ENCODE data around the gene PPP1R1A.

PPP1R1A gene

DNA sequence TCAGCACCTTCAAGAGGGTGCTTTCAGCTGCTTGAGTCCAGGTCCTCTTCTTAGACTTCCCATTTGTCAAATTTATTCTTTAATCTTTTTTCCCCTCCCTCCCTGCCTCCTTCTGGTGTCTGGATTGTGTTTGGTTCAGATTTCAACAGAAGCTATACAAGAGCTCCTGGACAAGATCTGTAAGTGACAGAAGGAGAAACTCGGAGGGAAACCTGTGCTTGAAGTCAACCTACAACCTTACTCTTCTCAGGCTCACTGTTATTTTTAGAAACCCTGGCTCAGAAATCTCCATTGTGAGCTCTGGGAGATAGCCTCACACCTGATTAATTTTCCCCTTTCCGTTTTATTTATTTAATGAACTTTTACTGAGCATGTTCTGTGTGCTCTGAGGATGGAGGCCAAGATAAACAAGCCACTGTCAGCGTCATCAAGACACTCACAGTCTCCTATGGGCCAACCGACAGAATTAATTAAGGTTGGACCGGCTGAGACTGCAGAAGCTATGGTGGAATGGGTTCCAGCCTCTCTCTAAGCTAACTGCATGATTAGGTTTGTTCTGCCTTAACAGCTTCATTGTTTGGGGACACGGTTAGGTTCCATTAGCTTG, 25.6 kb downstream of the PPP1R1A start:
- Mint-ChIP-seq H3K27ac (ENCODE audit: low read depth) (no peak overlapping the region), H3K4me3 (no peak overlapping the region), H3K27me3 (no peaks in the 10 kb centered on the region), H3K4me1 (peaks cover 7% of the 10 kb centered on the region), H3K36me3 (ENCODE audit: insufficient read depth) (peaks cover 7% of the 10 kb centered on the region), H3K9me3 (no peaks in the 10 kb centered on the region)
- ATAC-seq (replicated peaks; ENCODE audit: extremely low read depth, poor library complexity, severe bottlenecking) (no peak), DNase-seq (ENCODE audit: low spot score in 2 of 2) (no peak)

DNA sequence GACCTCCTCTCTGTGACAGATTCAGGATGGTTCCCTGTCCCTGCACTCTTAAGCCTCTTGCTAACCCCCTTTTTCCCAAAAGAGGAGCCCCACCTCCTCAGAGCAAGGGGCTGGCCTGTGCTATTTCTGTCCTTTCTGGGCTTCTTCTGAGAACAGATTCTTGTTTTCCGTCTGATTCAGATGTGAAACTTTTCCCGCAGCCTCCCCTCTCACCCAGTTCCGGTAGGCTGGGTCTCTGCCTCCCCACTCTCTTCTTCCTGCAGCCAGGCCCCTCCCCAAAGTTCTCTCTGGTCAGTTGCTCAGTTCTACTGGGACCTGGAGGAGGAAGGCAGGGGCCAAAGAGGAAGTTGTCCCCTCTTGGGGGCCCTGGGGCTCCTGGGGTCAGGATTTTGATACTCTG, 27.3 kb downstream of the PPP1R1A start:
- H3K27me3 Mint-ChIP-seq, result no peaks in the 10 kb centered on the region
- H3K9me3 Mint-ChIP-seq, result no peaks in the 10 kb centered on the region
- ATAC-seq (replicated peaks; ENCODE audit: extremely low read depth, poor library complexity, severe bottlenecking), result no peak
- peaks cover 4% of the 10 kb centered on the region for H3K36me3 Mint-ChIP-seq (ENCODE audit: insufficient read depth)
- DNase-seq (ENCODE audit: low spot score in 2 of 2), result no peak
- peak overlapping the region; percentile 76 for H3K27ac Mint-ChIP-seq (ENCODE audit: low read depth)
- H3K4me3 Mint-ChIP-seq, result peak overlapping the region; percentile 78
- peaks cover 7% of the 10 kb centered on the region for H3K4me1 Mint-ChIP-seq

DNA sequence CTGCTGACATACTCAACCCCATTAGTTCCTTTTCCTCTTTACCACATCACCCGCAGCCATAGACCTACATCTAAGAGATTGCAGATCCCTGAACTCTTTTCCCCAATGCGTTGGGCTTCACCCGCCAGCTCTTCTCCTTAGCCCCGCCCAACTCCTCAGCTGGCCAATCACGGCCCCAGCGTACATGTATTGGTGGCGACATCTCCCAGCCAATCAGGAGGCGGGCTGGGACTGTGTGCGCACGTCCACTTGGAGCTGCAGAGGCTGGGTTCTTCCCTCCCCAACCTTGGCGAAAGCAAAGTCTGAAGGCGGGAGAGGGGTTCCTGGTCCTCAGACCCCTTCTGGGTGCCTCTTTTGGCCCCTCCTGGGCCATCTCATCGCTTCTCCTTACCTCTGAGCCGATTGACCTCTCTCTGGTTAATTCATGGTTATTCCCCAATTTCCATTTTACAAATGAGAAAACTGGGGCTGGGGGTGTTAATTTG, 28.0 kb downstream of the PPP1R1A start:
- DNase-seq (ENCODE audit: low spot score in 2 of 2) (peak; percentile 43 to 70), ATAC-seq (replicated peaks; ENCODE audit: extremely low read depth, poor library complexity, severe bottlenecking) (peak; percentile 100)
- H3K4me1 Mint-ChIP-seq, result peaks cover 7% of the 10 kb centered on the region

DNA sequence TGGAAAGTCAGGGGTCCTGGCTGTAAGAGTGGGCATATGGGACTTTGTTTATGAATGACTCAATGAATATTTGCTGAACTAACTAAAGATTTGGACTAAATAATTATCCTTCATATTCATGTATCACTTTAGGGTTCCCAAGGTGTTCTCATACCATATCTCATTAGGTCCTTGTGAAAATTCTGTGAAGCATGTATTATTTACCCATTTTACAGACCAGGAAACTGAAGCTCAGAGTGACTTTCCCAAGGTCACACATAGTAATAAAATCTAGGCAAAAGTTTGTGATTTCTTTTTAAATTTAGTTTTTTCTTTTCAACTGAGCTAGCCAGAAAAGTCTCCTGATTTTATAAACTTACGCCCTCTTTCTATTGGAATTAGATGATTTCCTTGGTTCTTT, 29.7 kb downstream of the PPP1R1A start:
- peaks cover 4% of the 10 kb centered on the region for H3K36me3 Mint-ChIP-seq (ENCODE audit: insufficient read depth)
- ATAC-seq (replicated peaks; ENCODE audit: extremely low read depth, poor library complexity, severe bottlenecking), result no peak
- no peaks in the 10 kb centered on the region for H3K27me3 Mint-ChIP-seq
- DNase-seq (ENCODE audit: low spot score in 2 of 2), result no peak
- H3K4me3 Mint-ChIP-seq, result no peak overlapping the region
- peaks cover 7% of the 10 kb centered on the region for H3K4me1 Mint-ChIP-seq
- no peak overlapping the region for H3K27ac Mint-ChIP-seq (ENCODE audit: low read depth)
- no peaks in the 10 kb centered on the region for H3K9me3 Mint-ChIP-seq

More for the DNA sequence above, 28.0 kb downstream of the PPP1R1A start:
- peaks cover 4% of the 10 kb centered on the region for H3K36me3 Mint-ChIP-seq (ENCODE audit: insufficient read depth)
- H3K4me3 Mint-ChIP-seq, result peak overlapping the region; percentile 78
- H3K27ac Mint-ChIP-seq (ENCODE audit: low read depth), result peak overlapping the region; percentile 76
- H3K9me3 Mint-ChIP-seq, result no peaks in the 10 kb centered on the region
- H3K27me3 Mint-ChIP-seq, result no peaks in the 10 kb centered on the region

DNA sequence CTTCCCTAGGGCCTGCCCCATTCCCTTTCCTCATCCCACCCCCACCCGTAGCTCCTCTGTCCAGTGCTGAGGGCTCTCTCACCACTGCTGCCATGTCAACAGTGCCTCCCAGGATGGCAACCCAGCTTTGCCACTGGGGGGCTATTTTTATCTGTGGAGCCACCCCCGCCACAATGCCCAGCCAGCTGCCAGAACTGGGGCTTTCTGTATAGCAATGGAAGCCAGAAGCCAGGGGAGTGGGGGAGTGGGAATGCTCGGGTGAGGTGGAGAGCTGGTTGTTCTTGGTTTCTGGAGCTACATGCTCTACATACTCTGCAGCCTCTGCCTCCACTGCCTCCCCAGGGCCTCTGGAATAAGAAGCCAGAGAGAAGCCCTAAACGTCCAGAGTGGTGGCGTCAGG, 30.1 kb downstream of the PPP1R1A start:
- H3K36me3 Mint-ChIP-seq (ENCODE audit: insufficient read depth), result peaks cover 6% of the 10 kb centered on the region
- peaks cover 7% of the 10 kb centered on the region for H3K4me1 Mint-ChIP-seq
- no peak for DNase-seq (ENCODE audit: low spot score in 2 of 2)
- H3K27me3 Mint-ChIP-seq, result no peaks in the 10 kb centered on the region
- H3K4me3 Mint-ChIP-seq, result no peak overlapping the region
- no peaks in the 10 kb centered on the region for H3K9me3 Mint-ChIP-seq
- H3K27ac Mint-ChIP-seq (ENCODE audit: low read depth), result no peak overlapping the region
- no peak for ATAC-seq (replicated peaks; ENCODE audit: extremely low read depth, poor library complexity, severe bottlenecking)

DNA sequence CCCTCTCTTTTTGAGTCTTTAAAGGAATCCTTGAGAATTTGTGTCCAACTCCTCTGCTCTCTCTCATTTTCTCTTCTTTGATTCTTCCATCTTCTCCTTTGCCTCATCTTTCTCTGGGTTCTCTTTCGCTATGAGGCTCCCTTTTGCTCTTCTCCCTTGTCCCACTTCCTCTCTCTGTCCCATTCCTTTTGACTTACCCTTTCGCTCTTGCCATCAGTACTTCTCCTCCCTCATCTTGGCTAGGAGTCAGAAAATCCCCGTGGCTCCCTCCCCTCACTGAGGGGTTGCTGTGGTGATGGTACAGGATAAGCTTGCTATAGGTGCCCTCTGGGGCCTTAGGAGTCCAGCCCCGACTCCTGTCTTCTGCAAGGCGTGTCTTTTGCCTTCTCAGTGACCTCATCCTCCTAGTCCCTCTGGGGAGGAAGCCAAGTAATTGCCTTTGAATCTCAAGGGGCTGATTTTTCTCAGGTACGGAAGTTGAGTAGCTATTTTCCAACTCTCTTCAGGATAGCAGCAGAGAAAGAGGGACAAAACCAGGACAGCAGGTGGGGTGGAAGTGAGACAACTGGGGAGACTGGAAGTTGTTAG, 32.7 kb downstream of the PPP1R1A start:
- H3K36me3 Mint-ChIP-seq (ENCODE audit: insufficient read depth), result peaks cover 6% of the 10 kb centered on the region
- no peak for DNase-seq (ENCODE audit: low spot score in 2 of 2)
- no peaks in the 10 kb centered on the region for H3K9me3 Mint-ChIP-seq
- no peaks in the 10 kb centered on the region for H3K27me3 Mint-ChIP-seq
- no peak overlapping the region for H3K27ac Mint-ChIP-seq (ENCODE audit: low read depth)
- H3K4me1 Mint-ChIP-seq, result peaks cover 14% of the 10 kb centered on the region
- H3K4me3 Mint-ChIP-seq, result no peak overlapping the region
- no peak for ATAC-seq (replicated peaks; ENCODE audit: extremely low read depth, poor library complexity, severe bottlenecking)

DNA sequence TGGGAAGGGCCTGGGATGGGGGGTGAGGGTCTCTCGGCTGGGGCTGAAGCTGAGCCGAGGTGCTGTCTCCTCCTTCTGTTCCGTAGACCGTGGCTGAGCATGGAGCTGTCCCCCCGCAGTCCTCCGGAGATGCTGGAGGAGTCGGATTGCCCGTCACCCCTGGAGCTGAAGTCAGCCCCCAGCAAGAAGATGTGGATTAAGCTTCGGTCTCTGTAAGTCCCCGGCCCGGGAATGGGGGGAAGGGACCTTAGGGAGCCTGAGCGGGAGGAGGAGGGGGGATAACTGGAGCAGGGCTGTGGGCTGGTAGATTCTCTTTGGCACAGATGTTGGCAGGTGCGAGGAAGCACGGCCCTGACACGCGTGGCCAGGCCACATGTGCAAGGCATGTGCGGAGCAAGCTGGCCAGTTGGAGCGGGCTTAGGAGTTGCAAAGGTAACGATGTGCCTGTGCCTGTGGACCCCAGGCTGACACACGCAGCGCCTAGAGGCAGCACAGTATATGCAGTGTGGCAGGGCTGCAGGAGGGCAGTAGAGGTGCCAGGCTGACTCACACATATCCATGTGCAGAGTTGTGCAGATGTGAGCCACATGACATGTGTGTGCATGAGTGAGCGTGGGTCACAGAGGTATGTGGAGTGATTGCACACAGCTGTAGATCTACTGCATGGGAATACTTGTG, 38.5 kb downstream of the PPP1R1A start:
- Mint-ChIP-seq H3K36me3 (ENCODE audit: insufficient read depth) (peaks cover 13% of the 10 kb centered on the region), H3K4me1 (peaks cover 27% of the 10 kb centered on the region), H3K27ac (ENCODE audit: low read depth) (peak overlapping the region; percentile 77), H3K4me3 (peak overlapping the region; percentile 83), H3K9me3 (no peaks in the 10 kb centered on the region), H3K27me3 (no peaks in the 10 kb centered on the region)
- no peak for ATAC-seq (replicated peaks; ENCODE audit: extremely low read depth, poor library complexity, severe bottlenecking)
- DNase-seq (ENCODE audit: low spot score in 2 of 2), result no peak

DNA sequence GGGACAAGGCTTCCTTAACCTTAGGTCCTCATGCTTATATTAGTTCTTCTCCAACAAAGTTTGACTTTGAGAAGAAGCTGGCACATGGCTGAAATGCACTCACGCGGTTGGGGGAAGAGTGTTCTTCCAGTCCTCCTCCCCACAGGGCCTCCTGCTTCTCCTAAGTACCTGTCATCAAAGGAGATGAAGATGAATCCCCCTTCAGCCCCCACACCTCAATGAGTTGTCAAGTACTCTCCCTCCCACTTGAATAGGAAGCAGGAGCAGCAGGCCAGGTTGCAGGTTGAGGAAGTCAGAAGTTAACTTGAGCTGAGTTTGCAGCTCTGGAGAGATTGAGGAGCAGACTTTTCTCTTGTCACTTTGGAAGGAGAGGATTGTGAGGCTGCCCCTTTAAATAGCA, 41.9 kb downstream of the PPP1R1A start:
- DNase-seq (ENCODE audit: low spot score in 2 of 2) (no peak), ATAC-seq (replicated peaks; ENCODE audit: extremely low read depth, poor library complexity, severe bottlenecking) (no peak)
- Mint-ChIP-seq H3K4me1 (peaks cover 27% of the 10 kb centered on the region), H3K36me3 (ENCODE audit: insufficient read depth) (peaks cover 22% of the 10 kb centered on the region), H3K4me3 (no peak overlapping the region), H3K9me3 (no peaks in the 10 kb centered on the region), H3K27me3 (no peaks in the 10 kb centered on the region), H3K27ac (ENCODE audit: low read depth) (no peak overlapping the region)

DNA sequence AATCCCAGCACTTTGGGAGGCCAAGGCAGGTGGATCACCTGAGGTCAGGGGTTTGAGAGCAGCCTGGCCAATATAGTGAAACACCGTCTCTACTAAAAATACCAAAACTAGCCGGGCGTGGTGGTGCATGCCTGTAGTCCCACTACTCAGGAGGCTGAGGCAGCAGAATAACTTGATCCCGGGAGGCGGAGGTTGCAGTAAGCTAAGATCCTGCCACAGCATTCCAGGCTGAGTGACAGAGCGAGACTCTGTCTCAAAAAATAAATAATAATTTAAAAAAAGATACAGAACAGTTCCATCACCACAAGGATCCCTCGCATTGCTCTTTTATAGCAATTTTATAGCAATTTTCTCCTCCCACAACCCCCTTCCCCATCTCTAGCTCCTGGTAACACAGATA, 43.7 kb downstream of the PPP1R1A start:
- no peaks in the 10 kb centered on the region for H3K27me3 Mint-ChIP-seq
- no peak overlapping the region for H3K4me3 Mint-ChIP-seq
- H3K36me3 Mint-ChIP-seq (ENCODE audit: insufficient read depth), result peaks cover 31% of the 10 kb centered on the region
- no peak for ATAC-seq (replicated peaks; ENCODE audit: extremely low read depth, poor library complexity, severe bottlenecking)
- no peak overlapping the region for H3K27ac Mint-ChIP-seq (ENCODE audit: low read depth)
- H3K4me1 Mint-ChIP-seq, result peaks cover 10% of the 10 kb centered on the region
- no peak for DNase-seq (ENCODE audit: low spot score in 2 of 2)
- no peaks in the 10 kb centered on the region for H3K9me3 Mint-ChIP-seq

DNA sequence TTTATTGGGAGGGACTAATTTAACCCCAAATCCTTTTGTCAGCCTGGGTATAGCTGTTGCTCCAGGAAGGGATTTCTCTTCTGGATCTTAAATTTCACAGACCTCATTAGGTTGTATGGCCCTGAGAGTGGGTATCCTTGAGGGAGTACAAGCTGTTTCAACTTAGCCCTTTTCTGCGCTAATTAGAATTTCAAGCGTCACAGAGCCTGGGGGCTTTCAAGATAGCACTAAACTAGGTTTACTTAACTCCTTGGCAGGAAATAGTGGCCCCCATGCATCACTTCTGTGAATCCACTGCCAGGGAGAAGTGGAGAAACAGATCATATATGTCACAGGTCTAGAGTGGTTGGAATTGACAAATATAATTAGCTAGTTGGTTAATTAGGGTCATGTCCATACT, 44.9 kb downstream of the PPP1R1A start:
- Mint-ChIP-seq H3K27ac (ENCODE audit: low read depth) (no peak overlapping the region), H3K4me3 (no peak overlapping the region), H3K27me3 (no peaks in the 10 kb centered on the region), H3K4me1 (no peaks in the 10 kb centered on the region), H3K36me3 (ENCODE audit: insufficient read depth) (peaks cover 34% of the 10 kb centered on the region), H3K9me3 (no peaks in the 10 kb centered on the region)
- DNase-seq (ENCODE audit: low spot score in 2 of 2) (no peak), ATAC-seq (replicated peaks; ENCODE audit: extremely low read depth, poor library complexity, severe bottlenecking) (no peak)

DNA sequence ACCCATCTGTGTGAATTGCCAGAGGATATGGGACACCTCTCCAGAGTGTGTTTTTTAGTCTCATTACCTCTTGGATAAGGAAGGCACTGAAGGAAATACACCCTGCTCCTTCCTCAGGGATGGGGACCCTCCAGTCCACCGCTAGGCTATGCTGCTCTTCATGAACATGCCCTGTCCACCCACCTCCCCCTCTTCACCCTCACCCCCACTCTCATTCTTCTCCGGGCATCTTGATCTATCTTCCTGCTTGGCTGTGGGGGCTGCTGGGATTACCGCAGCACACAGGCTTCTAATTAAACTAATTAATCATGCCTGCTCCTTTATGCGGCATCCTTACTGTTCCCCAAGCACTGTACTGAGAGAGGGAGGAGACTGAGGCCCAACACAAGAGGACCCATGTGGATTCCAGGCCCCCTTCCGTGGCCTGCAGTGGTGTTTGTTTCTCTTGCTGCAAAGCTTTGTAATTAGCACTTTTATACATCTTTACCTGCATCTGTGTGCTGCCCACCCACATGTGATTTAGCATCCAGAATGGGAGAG, 46.6 kb downstream of the PPP1R1A start:
- Mint-ChIP-seq H3K36me3 (ENCODE audit: insufficient read depth) (peaks cover 48% of the 10 kb centered on the region), H3K9me3 (no peaks in the 10 kb centered on the region), H3K4me1 (no peaks in the 10 kb centered on the region), H3K4me3 (no peak overlapping the region), H3K27ac (ENCODE audit: low read depth) (no peak overlapping the region), H3K27me3 (no peaks in the 10 kb centered on the region)
- ATAC-seq (replicated peaks; ENCODE audit: extremely low read depth, poor library complexity, severe bottlenecking), result no peak
- DNase-seq (ENCODE audit: low spot score in 2 of 2), result no peak

DNA sequence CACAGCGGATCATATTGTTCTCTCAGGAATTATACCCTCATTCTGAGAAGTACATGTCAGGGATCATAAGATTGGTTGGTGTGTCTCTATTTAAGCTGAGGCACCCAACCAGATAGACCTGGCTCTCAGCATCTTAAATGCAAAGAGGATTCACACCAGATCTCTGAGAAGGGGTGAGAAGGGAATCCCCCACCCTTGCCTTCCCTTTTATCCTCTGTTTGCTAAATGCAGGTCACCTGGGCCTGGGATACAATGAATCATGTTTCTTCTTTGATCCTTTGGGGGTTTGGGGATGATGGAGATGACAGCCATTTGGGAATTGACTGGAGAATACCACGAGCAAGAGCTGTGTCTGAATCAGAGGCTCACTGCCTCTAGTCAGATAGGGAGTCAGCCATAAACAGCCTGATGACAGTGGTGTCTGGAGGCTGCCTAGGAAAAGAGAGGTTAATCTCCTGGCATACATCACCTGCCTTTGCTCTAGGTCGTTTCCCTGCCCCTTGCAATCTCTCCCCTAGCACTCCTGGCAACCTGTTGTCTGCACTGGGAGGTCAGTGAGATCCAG, 50.2 kb downstream of the PPP1R1A start:
- no peak overlapping the region for H3K4me3 Mint-ChIP-seq
- H3K4me1 Mint-ChIP-seq, result no peaks in the 10 kb centered on the region
- no peaks in the 10 kb centered on the region for H3K9me3 Mint-ChIP-seq
- H3K27me3 Mint-ChIP-seq, result no peaks in the 10 kb centered on the region
- no peak for DNase-seq (ENCODE audit: low spot score in 2 of 2)
- H3K27ac Mint-ChIP-seq (ENCODE audit: low read depth), result no peak overlapping the region
- peaks cover 71% of the 10 kb centered on the region for H3K36me3 Mint-ChIP-seq (ENCODE audit: insufficient read depth)
- ATAC-seq (replicated peaks; ENCODE audit: extremely low read depth, poor library complexity, severe bottlenecking), result no peak
